Testis (tissue), 3 donors: Measurements from ENCODE around the gene FAM107B. TPM values are rescaled to one million over a fixed set of nuclear protein-coding genes. Genes with fewer than 3 reads are reported as not detected.

Source experiments
- DNase-seq: peaks from one replicate; pipeline ENCODE4 v3.0.0-alpha.2; 2019
- H3K27ac ChIP-seq, 2 donors: fragments of 200-600 bp; sonication (generic); one replicate each; pipeline ENCODE4 v1.5.1; 2019
- H3K27me3 ChIP-seq: fragments of 200-600 bp; sonication (generic); one replicate; pipeline ENCODE4 v1.5.1; 2019
- H3K36me3 ChIP-seq: fragments of 200-600 bp; sonication (generic); one replicate; pipeline ENCODE4 v1.5.1; 2017; ENCODE audit warnings: low read depth; ENCODE audit errors: missing control alignments
- H3K4me1 ChIP-seq: fragments of 200-600 bp; sonication (generic); one replicate; pipeline ENCODE4 v1.5.1; 2019
- H3K4me3 ChIP-seq, 2 donors: fragments of 200-600 bp; sonication (generic); one replicate each; pipeline ENCODE4 v1.5.1; 2017 to 2019
- H3K9me3 ChIP-seq: fragments of 200-600 bp; sonication (generic); one replicate; pipeline ENCODE4 v1.5.1; 2017
- POLR2A ChIP-seq: fragments of 450-650 bp; IDR thresholded peaks from one replicate; pipeline ENCODE4 v1.6.1; 2017; ENCODE audit warnings: antibody characterized with exemption, mild to moderate bottlenecking, moderate library complexity
- WGBS, 2 donors: methylation state at CpG; one replicate each; pipeline ENCODE4 v1.1.5; 2018; 5-methylcytosine and 5-hydroxymethylcytosine counted together
- intact Hi-C: fragments of 100-400 bp; cut with DNase I; formaldehyde crosslinking; loops from one replicate; pipeline ENCODE4 v1.15.1; 2023; ENCODE audit warnings: low total_unique reads
- polyA plus RNA-seq: library from polyadenylated mRNA; stranded (reverse); fragments of 350-450 nt; fragmentation: Illumina TruSeq; extraction: RNeasy Lipid Tissue Mini Kit (QIAGEN cat#74804); gene quantifications from one replicate; pipeline ENCODE4 v1.2.3, GENCODE V29; 2014; ENCODE audit warnings: low read depth, low replicate concordance; ENCODE audit not compliant: insufficient read depth
- total RNA-seq, 2 donors: library from RNA; depleted of rRNA; stranded (reverse); fragments of >200 nt; gene quantifications; one replicate each; pipeline ENCODE4 v1.2.3, GENCODE V29; 2016
- TF ChIP-seq, protein P1 (sequence below), 3 experiments: fragments of 450-650 bp in 2 of 3; fragments of 200-600 bp in 1 of 3; sonication (generic) in 1 of 3; IDR thresholded peaks; one replicate each; pipeline ENCODE4 v1.5.1; 2016 to 2019; ENCODE audit warnings: antibody characterized with exemption in 3 of 3, mild to moderate bottlenecking in 2 of 3, moderate library complexity in 1 of 3

The FAM107B gene
- total and polyA plus RNA-seq, 3 donors from 2014 or later, result 71.7 to 89.5 (median 82.8) TPM

DNA sequence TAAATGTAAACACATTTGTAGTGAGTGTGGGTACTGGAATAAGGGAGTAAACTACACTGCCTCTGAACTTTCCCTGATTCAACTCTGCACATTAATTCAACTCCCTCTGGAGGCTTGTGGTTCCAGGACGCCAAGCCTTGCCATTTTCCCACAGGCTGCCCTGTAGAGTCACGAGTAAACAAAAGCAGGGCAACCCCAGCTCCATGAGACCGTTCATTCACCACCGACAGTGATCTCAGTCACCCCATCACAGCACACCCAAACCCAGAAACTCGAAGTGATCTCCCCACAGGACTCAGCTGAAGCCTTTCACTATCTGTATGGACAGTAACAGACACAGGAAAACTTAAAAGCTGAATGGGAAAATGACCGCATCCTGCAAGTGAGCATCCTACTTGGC is 225.2 kb downstream of the FAM107B start:
- no peak for TF ChIP-seq POLR2A
- TF ChIP-seq, protein P1, sequence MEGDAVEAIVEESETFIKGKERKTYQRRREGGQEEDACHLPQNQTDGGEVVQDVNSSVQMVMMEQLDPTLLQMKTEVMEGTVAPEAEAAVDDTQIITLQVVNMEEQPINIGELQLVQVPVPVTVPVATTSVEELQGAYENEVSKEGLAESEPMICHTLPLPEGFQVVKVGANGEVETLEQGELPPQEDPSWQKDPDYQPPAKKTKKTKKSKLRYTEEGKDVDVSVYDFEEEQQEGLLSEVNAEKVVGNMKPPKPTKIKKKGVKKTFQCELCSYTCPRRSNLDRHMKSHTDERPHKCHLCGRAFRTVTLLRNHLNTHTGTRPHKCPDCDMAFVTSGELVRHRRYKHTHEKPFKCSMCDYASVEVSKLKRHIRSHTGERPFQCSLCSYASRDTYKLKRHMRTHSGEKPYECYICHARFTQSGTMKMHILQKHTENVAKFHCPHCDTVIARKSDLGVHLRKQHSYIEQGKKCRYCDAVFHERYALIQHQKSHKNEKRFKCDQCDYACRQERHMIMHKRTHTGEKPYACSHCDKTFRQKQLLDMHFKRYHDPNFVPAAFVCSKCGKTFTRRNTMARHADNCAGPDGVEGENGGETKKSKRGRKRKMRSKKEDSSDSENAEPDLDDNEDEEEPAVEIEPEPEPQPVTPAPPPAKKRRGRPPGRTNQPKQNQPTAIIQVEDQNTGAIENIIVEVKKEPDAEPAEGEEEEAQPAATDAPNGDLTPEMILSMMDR (IDR thresholded peaks at IDR 0.05), result no peak
- 81 to 82% methylated on average over 6 of the region's 6 CpGs for WGBS, 2 donors
- no peak overlapping the region for H3K27ac ChIP-seq
- H3K4me1 ChIP-seq, result no peaks in the 10 kb centered on the region
- intact Hi-C loops, result no loop called here
- no peak overlapping the region for H3K4me3 ChIP-seq
- H3K36me3 ChIP-seq, result no peaks in the 10 kb centered on the region
- no peaks in the 10 kb centered on the region for H3K27me3 ChIP-seq
- no peaks in the 10 kb centered on the region for H3K9me3 ChIP-seq
- DNase-seq, result no peak

DNA sequence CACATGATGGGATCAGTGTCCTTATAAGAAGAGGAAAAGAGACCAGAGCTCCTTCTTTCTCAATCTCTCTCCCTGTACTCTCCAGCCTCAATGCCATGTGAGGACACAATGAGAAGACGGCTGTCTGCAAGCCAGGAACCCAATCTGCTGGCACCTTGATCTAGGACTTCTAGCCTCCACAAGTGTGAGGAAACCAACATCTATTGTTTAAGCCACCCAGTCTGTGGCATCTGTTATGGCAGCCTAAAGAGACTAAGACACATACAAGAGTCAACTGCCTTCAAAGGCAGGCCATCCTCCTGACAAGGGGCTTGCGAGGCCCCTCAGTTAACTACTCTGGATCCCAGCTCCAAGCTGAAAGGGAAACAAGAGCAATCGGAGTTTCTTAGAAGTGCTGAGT is 225.7 kb downstream of the FAM107B start:
- no peak overlapping the region for H3K27ac ChIP-seq
- TF ChIP-seq POLR2A, result no peak
- TF ChIP-seq, protein P1 (IDR thresholded peaks at IDR 0.05), result no peak
- WGBS, 2 donors, result 87 to 93% methylated on average over 2 to 3 of the region's 3 CpGs
- no peaks in the 10 kb centered on the region for H3K4me1 ChIP-seq
- H3K36me3 ChIP-seq, result no peaks in the 10 kb centered on the region
- intact Hi-C loops, result no loop called here
- no peaks in the 10 kb centered on the region for H3K9me3 ChIP-seq
- no peaks in the 10 kb centered on the region for H3K27me3 ChIP-seq
- no peak overlapping the region for H3K4me3 ChIP-seq
- DNase-seq, result no peak

DNA sequence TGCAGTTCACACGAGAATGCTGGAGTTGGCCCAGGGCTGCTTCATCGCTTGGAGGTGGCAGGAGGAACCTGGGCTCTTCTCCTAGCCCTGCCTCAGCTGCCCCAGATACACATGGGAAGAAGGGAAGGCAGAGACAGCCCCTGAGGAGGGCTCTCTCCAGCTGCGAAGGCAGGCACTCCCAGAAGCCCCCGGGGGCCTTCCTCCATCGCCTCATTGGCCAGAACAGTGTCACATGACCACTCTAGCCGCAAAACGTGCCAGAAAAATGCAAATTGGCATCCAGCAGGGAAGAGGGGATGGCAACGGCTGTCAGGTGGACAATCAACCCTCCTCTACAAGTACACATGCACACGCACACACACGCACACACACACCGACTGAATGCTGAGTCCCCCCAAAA is 226.2 kb downstream of the FAM107B start:
- H3K27ac ChIP-seq, result no peak overlapping the region
- H3K4me1 ChIP-seq, result peaks cover under 1% of the 10 kb centered on the region
- DNase-seq, result peak; percentile 68
- no peaks in the 10 kb centered on the region for H3K27me3 ChIP-seq
- intact Hi-C loops, result no loop called here
- H3K9me3 ChIP-seq, result no peaks in the 10 kb centered on the region
- WGBS, 2 donors, result 77 to 87% methylated on average over 6 to 11 of the region's 11 CpGs
- H3K4me3 ChIP-seq, result peak overlapping the region; percentile 45 to 47
- TF ChIP-seq, protein P1 (IDR thresholded peaks at IDR 0.05), result no peak
- TF ChIP-seq POLR2A, result no peak
- H3K36me3 ChIP-seq, result no peaks in the 10 kb centered on the region

DNA sequence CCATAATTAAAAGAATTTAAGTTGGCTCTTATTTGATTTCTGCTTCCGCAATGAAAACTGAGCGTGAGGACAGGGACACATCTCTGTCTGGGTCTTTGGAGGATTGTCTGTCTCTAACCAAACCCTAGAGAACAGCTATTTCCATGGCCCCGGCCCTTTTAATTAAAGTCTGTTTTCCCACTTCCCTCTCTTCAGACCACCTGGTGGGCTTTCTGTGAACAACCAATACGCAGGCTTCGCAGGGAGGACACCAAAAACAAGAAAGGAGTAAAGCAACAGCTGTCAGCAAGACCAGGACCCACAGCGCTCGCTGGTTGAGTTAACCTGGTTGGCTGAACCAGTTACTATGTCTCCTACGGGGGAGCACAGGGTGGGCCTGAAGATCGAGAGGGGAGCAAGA is 226.9 kb downstream of the FAM107B start:
- peaks cover 7% of the 10 kb centered on the region for H3K4me1 ChIP-seq
- intact Hi-C loops, result no loop called here
- no peak for DNase-seq
- H3K9me3 ChIP-seq, result no peaks in the 10 kb centered on the region
- H3K36me3 ChIP-seq, result no peaks in the 10 kb centered on the region
- peak overlapping the region; percentile 45 to 47 for H3K4me3 ChIP-seq
- no peaks in the 10 kb centered on the region for H3K27me3 ChIP-seq
- WGBS, 2 donors, result 64 to 76% methylated on average over 9 of the region's 9 CpGs
- no peak for TF ChIP-seq POLR2A
- TF ChIP-seq, protein P1 (IDR thresholded peaks at IDR 0.05), result no peak
- H3K27ac ChIP-seq, result no peak overlapping the region

DNA sequence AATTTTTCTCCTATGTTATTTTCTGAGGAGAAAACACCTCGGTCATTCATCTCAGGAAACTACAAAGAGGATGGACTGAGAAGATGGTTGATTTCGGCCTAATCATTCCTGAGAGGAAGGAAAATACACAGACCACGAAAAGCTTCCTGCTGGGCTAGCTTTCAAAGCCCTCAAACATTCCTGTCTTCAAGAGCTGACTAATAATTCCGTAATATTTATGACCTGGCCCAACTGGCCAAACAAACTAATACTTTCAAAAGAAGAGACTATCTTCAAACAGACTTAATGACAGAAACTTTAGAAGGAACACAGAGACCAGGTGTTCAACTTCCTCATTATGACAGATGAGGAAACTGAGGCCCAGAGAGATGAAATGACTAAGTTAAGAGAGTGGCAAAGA is 228.9 kb downstream of the FAM107B start:
- no peak overlapping the region for H3K4me3 ChIP-seq
- TF ChIP-seq, protein P1 (IDR thresholded peaks at IDR 0.05), result no peak
- TF ChIP-seq POLR2A, result no peak
- 75 to 88% methylated on average over 4 of the region's 4 CpGs for WGBS, 2 donors
- intact Hi-C loops, result no loop called here
- no peaks in the 10 kb centered on the region for H3K27me3 ChIP-seq
- H3K9me3 ChIP-seq, result no peaks in the 10 kb centered on the region
- H3K27ac ChIP-seq, result no peak overlapping the region
- H3K4me1 ChIP-seq, result peaks cover 8% of the 10 kb centered on the region
- no peaks in the 10 kb centered on the region for H3K36me3 ChIP-seq
- no peak for DNase-seq
